Ishikawa (cell line): ENCODE results near the gene SPRY2.

Experiments
- CEBPB ChIP-seq: IDR thresholded peaks from 2 replicates; pipeline ENCODE4 v1.6.1; 2012
- EGR1 ChIP-seq: IDR thresholded peaks from 2 replicates; pipeline ENCODE4 v1.6.1; 2012
- EP300 ChIP-seq: IDR thresholded peaks from 2 replicates; pipeline ENCODE4 v1.6.1; 2012; ENCODE audit warnings: borderline replicate concordance
- NFIC ChIP-seq: IDR thresholded peaks from 2 replicates; pipeline ENCODE4 v1.6.1; 2012
- TAF1 ChIP-seq: IDR thresholded peaks from 2 replicates; pipeline ENCODE4 v1.6.1; 2012; ENCODE audit warnings: low read depth, mild to moderate bottlenecking
- YY1 ChIP-seq: IDR thresholded peaks from 2 replicates; pipeline ENCODE4 v1.6.1; 2012; ENCODE audit warnings: low read depth
- ZBTB7A ChIP-seq: IDR thresholded peaks from 2 replicates; pipeline ENCODE4 v1.6.1; 2012; ENCODE audit warnings: low read depth
- TF ChIP-seq, protein P1 (sequence below): IDR thresholded peaks from 2 replicates; pipeline ENCODE4 v1.6.1; 2012
- TF ChIP-seq, protein P2 (sequence below): IDR thresholded peaks from 2 replicates; pipeline ENCODE4 v1.6.1; 2012; ENCODE audit warnings: low read depth, mild to moderate bottlenecking

GRCh38 chr13:80336776-80337287 is 4.1 kb downstream of the SPRY2 start:
- TF ChIP-seq ZBTB7A (no peak), YY1 (no peak), TAF1 (no peak), CEBPB (no peak), EP300 (no peak), NFIC (no peak), EGR1 (no peak)
- TF ChIP-seq, protein P1, sequence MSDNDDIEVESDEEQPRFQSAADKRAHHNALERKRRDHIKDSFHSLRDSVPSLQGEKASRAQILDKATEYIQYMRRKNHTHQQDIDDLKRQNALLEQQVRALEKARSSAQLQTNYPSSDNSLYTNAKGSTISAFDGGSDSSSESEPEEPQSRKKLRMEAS: no peak
- TF ChIP-seq, protein P2, sequence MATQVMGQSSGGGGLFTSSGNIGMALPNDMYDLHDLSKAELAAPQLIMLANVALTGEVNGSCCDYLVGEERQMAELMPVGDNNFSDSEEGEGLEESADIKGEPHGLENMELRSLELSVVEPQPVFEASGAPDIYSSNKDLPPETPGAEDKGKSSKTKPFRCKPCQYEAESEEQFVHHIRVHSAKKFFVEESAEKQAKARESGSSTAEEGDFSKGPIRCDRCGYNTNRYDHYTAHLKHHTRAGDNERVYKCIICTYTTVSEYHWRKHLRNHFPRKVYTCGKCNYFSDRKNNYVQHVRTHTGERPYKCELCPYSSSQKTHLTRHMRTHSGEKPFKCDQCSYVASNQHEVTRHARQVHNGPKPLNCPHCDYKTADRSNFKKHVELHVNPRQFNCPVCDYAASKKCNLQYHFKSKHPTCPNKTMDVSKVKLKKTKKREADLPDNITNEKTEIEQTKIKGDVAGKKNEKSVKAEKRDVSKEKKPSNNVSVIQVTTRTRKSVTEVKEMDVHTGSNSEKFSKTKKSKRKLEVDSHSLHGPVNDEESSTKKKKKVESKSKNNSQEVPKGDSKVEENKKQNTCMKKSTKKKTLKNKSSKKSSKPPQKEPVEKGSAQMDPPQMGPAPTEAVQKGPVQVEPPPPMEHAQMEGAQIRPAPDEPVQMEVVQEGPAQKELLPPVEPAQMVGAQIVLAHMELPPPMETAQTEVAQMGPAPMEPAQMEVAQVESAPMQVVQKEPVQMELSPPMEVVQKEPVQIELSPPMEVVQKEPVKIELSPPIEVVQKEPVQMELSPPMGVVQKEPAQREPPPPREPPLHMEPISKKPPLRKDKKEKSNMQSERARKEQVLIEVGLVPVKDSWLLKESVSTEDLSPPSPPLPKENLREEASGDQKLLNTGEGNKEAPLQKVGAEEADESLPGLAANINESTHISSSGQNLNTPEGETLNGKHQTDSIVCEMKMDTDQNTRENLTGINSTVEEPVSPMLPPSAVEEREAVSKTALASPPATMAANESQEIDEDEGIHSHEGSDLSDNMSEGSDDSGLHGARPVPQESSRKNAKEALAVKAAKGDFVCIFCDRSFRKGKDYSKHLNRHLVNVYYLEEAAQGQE: no peak
